Esophagus squamous epithelium (tissue), 4 donors: Measurements from ENCODE around the gene TMEM63C.

Experiments
- CTCF ChIP-seq, 6 experiments: fragments of 450-650 bp in 4 of 6; fragments of 200-600 bp in 2 of 6; sonication (generic) in 2 of 6; IDR thresholded peaks; one replicate each; pipeline ENCODE4 v1.5.1; 2016 to 2019; ENCODE audit warnings: antibody characterized with exemption in 6 of 6, mild to moderate bottlenecking in 4 of 6, moderate library complexity in 4 of 6
- POLR2A ChIP-seq, 4 donors: fragments of 450-650 bp; IDR thresholded peaks; one replicate each; pipeline ENCODE4 v1.6.1; 2017; ENCODE audit warnings: antibody characterized with exemption in 4 of 4, mild to moderate bottlenecking in 4 of 4, moderate library complexity in 3 of 4

- TF ChIP-seq CTCF (IDR thresholded peaks at IDR 0.05), result no peak
- no peak for TF ChIP-seq POLR2A (IDR thresholded peaks at IDR 0.05)
Observed at GRCh38 chr14:77183896-77184295, 2.3 kb downstream of the TMEM63C start.
